Kidney (tissue), 14 donors: ENCODE measurements around the gene RAB21. TPM values are rescaled to one million over a fixed set of nuclear protein-coding genes. Genes with fewer than 3 reads are reported as not detected.

Experiments used
- DNase-seq, 5 donors: peaks; one replicate each; pipeline ENCODE4 v3.0.0-alpha.2; 2013 to 2020
- FAIRE-seq: peaks from 2 replicates; lab custom pipeline; 2012; peaks lifted over from hg19 to GRCh38; lab: Jason Lieb, UNC
- H3K27ac ChIP-seq, 2 donors: one replicate each; pipeline ENCODE4 v1.7.0; 2013; ENCODE audit warnings: low read depth in 2 of 2, low read length in 2 of 2, inconsistent platforms in 1 of 2
- H3K27me3 ChIP-seq: one replicate; pipeline ENCODE4 v1.7.1; 2013; ENCODE audit warnings: low read length, inconsistent platforms; ENCODE audit not compliant: control insufficient read depth, insufficient read depth
- H3K36me3 ChIP-seq, 3 donors: one replicate each; pipeline versions ENCODE4 v1.7.0 to v1.7.1; 2013; ENCODE audit warnings: low read length in 3 of 3, control low read depth in 1 of 3, inconsistent platforms in 1 of 3; ENCODE audit not compliant: insufficient read depth in 3 of 3, control insufficient read depth in 2 of 3
- H3K4me1 ChIP-seq, 3 donors: one replicate each; pipeline versions ENCODE4 v1.7.0 to v1.7.1; 2013; ENCODE audit warnings: low read length in 3 of 3, inconsistent platforms in 1 of 3, low read depth in 1 of 3; ENCODE audit not compliant: control insufficient read depth in 2 of 3, insufficient read depth in 2 of 3
- H3K4me3 ChIP-seq, 3 donors: one replicate each; pipeline versions ENCODE4 v1.7.0 to v1.8.1; 2013; ENCODE audit warnings: low read length in 3 of 3, control low read depth in 1 of 3, inconsistent platforms in 1 of 3
- H3K9ac ChIP-seq, 3 donors: one replicate each; pipeline versions ENCODE4 v1.7.0 to v1.7.1; 2013; ENCODE audit warnings: low read length in 3 of 3, control low read depth in 1 of 3, inconsistent platforms in 1 of 3
- H3K9me3 ChIP-seq, 3 donors: one replicate each; pipeline versions ENCODE4 v1.7.0 to v1.7.1; 2013; ENCODE audit warnings: low read length in 3 of 3, control low read depth in 1 of 3, inconsistent platforms in 1 of 3; ENCODE audit not compliant: control insufficient read depth in 2 of 3, insufficient read depth in 1 of 3
- CTCF ChIP-seq: IDR thresholded peaks from 3 replicates; pipeline ENCODE4 v1.5.1; 2012; ENCODE audit warnings: mild to moderate bottlenecking, moderate library complexity, borderline replicate concordance; ENCODE audit not compliant: insufficient read depth; ENCODE audit errors: extremely low read depth
- intact Hi-C: fragments of 100-400 bp; cut with DNase I; formaldehyde crosslinking; loops from one replicate; pipeline ENCODE4 v1.11.1; 2022
- polyA plus RNA-seq: library from polyadenylated mRNA; stranded (reverse); fragments of 350-450 nt; fragmentation: Illumina TruSeq; extraction: RNeasy Lipid Tissue Mini Kit (QIAGEN cat#74804); gene quantifications from one replicate; pipeline ENCODE4 v1.2.3, GENCODE V29; 2014; ENCODE audit warnings: low read depth, low replicate concordance; ENCODE audit not compliant: insufficient read depth
- total RNA-seq: library from RNA; stranded (reverse); fragmentation: NEBNext Ultra II Directional; extraction: Animal tissue kit (Norgen Biotek cat#: 25700); gene quantifications from one replicate; pipeline ENCODE4 v1.2.1, GENCODE V29; 2021
- donor health status: control.
- donor health status: control.
- donor health status: control.
- donor health status: control.
- donor health status: control.
- donor health status: DM: yes; HTN: yes; CAD: no.
- donor health status: Normal renal cell carcinoma (clear cell type).

Gene RAB21
- total and polyA plus RNA-seq, 2 donors from 2014 or later = 24.5 to 101 TPM

- intact Hi-C loops = no loop called here
- Histone ChIP-seq H3K36me3 (no peaks in the 10 kb centered on the region), H3K27me3 (no peaks in the 10 kb centered on the region), H3K4me1 (no peaks in the 10 kb centered on the region), H3K9me3 (no peaks in the 10 kb centered on the region), H3K4me3 (no peak overlapping the region), H3K27ac (no peak overlapping the region), H3K9ac (no peak overlapping the region)
- no peak for FAIRE-seq
- DNase-seq = no peak
- no peak for TF ChIP-seq CTCF
Measured at GRCh38 chr12:71828813-71829212, 74.2 kb downstream of the RAB21 start.

GRCh38 chr12:71837356-71837755 is 82.7 kb downstream of the RAB21 start:
- Histone ChIP-seq H3K4me3 (no peak overlapping the region), H3K4me1 (peaks cover 0 to 8% (median 8%) of the 10 kb centered on the region in 3 donors), H3K36me3 (peaks cover 0 to 2% (median 0%) of the 10 kb centered on the region in 3 donors), H3K9ac (no peak overlapping the region), H3K27me3 (no peaks in the 10 kb centered on the region), H3K27ac (no peak overlapping the region), H3K9me3 (no peaks in the 10 kb centered on the region)
- no peak for TF ChIP-seq CTCF
- DNase-seq (no peak), FAIRE-seq (no peak)
- intact Hi-C loops = no loop called here

- no peak for FAIRE-seq
Measured at GRCh38 chr12:71838231-71838630, 83.6 kb downstream of the RAB21 start.

More at GRCh38 chr12:71838231-71838630, 83.6 kb downstream of the RAB21 start:
- no peak overlapping the region for H3K4me3 ChIP-seq
- peak in 2 of 5 donors; percentile 5 to 7 for DNase-seq
- H3K27me3 ChIP-seq = no peaks in the 10 kb centered on the region
- no peak overlapping the region for H3K27ac ChIP-seq
- peaks cover 0 to 2% (median 0%) of the 10 kb centered on the region in 3 donors for H3K36me3 ChIP-seq
- no peaks in the 10 kb centered on the region for H3K9me3 ChIP-seq
- intact Hi-C loops = no loop called here
- H3K4me1 ChIP-seq = peaks cover 0 to 8% (median 8%) of the 10 kb centered on the region in 3 donors
- no peak overlapping the region for H3K9ac ChIP-seq
- TF ChIP-seq CTCF = no peak
